ENCODE data around the gene ROBO1. TPM values are rescaled to one million over a fixed set of nuclear protein-coding genes. Genes with fewer than 3 reads are reported as not detected.
"Not testable (repeated sequence)": the region's sequence is repeated elsewhere in the genome, so short reads cannot be mapped to it uniquely, and the experiment has no call there.

The ROBO1 gene
- total RNA-seq, 4 donors from 2014 or later: 25.0 to 42.6 (median 35.7) TPM

DNA sequence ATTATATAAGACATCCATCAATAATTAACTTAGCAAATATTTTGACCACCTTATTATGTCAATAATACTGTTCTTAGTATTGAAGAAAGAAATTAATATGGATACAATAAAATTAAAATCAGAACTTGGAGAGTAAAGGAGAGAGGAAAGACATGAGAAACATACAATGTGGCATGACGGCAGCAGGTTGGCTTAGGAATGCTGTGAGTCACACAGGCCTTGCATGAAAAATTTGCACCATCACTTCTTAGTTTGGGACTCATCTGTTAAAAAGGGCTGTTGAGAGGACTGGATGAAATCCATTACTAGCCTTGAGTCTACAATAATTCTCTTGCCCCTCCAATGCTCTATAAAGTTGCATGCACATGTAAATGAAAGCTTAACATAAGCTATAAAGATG is 880.8 kb downstream of the ROBO1 start:
- H3K9me3 ChIP-seq: no peaks in the 10 kb centered on the region
- no peaks in the 10 kb centered on the region for H3K27me3 ChIP-seq
- H3K4me3 ChIP-seq: no peak overlapping the region
- H3K36me3 ChIP-seq: no peaks in the 10 kb centered on the region
- peaks cover 0 to 27% (median 5%) of the 10 kb centered on the region in 3 donors for H3K4me1 ChIP-seq
- no peak for DNase-seq
- 35 to 45% methylated on average over 1 of the region's 1 CpG for WGBS, 2 donors
- H3K27ac ChIP-seq: no peak overlapping the region
- intact Hi-C loops (cut with DNase I): no loop called here
- no peak for TF ChIP-seq POLR2A (IDR thresholded peaks at IDR 0.05)
- TF ChIP-seq, protein P1, sequence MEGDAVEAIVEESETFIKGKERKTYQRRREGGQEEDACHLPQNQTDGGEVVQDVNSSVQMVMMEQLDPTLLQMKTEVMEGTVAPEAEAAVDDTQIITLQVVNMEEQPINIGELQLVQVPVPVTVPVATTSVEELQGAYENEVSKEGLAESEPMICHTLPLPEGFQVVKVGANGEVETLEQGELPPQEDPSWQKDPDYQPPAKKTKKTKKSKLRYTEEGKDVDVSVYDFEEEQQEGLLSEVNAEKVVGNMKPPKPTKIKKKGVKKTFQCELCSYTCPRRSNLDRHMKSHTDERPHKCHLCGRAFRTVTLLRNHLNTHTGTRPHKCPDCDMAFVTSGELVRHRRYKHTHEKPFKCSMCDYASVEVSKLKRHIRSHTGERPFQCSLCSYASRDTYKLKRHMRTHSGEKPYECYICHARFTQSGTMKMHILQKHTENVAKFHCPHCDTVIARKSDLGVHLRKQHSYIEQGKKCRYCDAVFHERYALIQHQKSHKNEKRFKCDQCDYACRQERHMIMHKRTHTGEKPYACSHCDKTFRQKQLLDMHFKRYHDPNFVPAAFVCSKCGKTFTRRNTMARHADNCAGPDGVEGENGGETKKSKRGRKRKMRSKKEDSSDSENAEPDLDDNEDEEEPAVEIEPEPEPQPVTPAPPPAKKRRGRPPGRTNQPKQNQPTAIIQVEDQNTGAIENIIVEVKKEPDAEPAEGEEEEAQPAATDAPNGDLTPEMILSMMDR (IDR thresholded peaks at IDR 0.05): no peak

DNA sequence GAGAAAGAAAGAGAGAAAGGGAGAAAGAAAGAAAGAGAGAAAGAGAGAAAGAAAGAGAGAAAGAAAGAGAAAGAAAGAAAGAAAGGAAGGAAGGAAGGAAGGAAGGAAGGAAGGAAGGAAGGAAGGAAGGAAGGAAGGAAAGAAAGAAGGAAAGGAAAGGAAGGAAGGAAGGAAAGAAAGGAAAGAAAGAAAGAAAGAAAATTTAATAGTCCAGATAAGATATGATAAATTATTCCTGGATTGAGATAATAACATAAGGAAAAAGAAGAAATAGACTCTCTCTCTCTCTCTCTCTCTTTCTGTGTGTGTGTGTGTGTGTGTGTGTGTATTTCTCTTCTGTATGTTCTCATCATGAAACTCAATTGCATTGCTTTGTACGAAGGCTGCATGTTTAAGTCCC is 883.2 kb downstream of the ROBO1 start:
- peaks cover 0 to 27% (median 5%) of the 10 kb centered on the region in 3 donors for H3K4me1 ChIP-seq
- H3K36me3 ChIP-seq; H3K27ac ChIP-seq; H3K9me3 ChIP-seq; H3K4me3 ChIP-seq; DNase-seq; H3K27me3 ChIP-seq; intact Hi-C loops (cut with DNase I): not testable (repeated sequence)
- WGBS, 2 donors: 62 to 90% methylated on average over 1 of the region's 1 CpG

DNA sequence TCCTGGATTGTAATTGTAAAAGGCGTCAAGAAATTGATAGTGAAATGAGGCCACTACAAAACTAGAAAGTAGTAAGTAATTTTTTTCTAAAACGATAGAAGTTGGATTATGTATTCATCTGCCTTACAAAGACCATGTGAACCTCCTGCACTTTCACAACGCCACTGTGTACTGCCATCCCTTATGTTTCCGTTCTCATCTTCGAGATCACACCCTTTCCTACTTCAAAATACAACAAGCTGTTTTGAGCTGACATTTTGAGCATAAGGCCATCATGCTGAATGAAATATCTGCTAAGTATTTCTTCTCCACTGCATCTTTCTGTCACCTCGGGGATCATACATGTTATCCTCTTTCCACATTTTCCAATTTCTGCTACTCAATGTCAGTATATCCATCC is 885.5 kb downstream of the ROBO1 start:
- WGBS, 2 donors: 90 to 92% methylated on average over 6 of the region's 6 CpGs
- no peaks in the 10 kb centered on the region for H3K9me3 ChIP-seq
- intact Hi-C loops (cut with DNase I): no loop called here
- peaks cover 0 to 5% (median 3%) of the 10 kb centered on the region in 3 donors for H3K4me1 ChIP-seq
- no peaks in the 10 kb centered on the region for H3K27me3 ChIP-seq
- H3K36me3 ChIP-seq: no peaks in the 10 kb centered on the region
- no peak for DNase-seq
- H3K4me3 ChIP-seq: no peak overlapping the region
- H3K27ac ChIP-seq: no peak overlapping the region
- no peak for TF ChIP-seq POLR2A (IDR thresholded peaks at IDR 0.05)
- TF ChIP-seq, protein P1 (IDR thresholded peaks at IDR 0.05): no peak

DNA sequence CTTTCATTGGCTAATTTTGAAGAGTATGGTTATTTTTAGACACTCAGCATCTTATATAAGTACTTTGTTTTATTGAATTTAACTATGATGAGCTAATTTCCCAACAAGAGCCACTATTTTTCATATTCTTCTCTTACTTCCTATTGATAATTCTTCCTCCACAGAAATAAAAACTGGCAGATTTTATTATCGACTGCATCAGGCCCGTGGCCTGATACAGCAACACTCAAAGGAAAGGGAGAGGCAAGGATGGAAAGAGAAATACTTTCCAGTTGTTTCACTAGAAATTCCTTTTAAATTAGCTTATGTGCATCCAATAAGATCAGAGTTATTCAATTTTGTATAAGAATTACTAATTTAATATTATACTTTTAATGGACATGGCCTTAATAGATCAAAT is 886.3 kb downstream of the ROBO1 start:
- H3K4me1 ChIP-seq: no peaks in the 10 kb centered on the region
- H3K27me3 ChIP-seq: no peaks in the 10 kb centered on the region
- WGBS, 2 donors: 79 to 80% methylated on average over 2 of the region's 2 CpGs
- no peak overlapping the region for H3K4me3 ChIP-seq
- H3K9me3 ChIP-seq: no peaks in the 10 kb centered on the region
- no peak for DNase-seq
- no peak for TF ChIP-seq POLR2A (IDR thresholded peaks at IDR 0.05)
- TF ChIP-seq, protein P1 (IDR thresholded peaks at IDR 0.05): no peak
- peak overlapping the region in 1 of 4 donors; percentile 15 for H3K27ac ChIP-seq
- H3K36me3 ChIP-seq: no peaks in the 10 kb centered on the region
- intact Hi-C loops (cut with DNase I): no loop called here

DNA sequence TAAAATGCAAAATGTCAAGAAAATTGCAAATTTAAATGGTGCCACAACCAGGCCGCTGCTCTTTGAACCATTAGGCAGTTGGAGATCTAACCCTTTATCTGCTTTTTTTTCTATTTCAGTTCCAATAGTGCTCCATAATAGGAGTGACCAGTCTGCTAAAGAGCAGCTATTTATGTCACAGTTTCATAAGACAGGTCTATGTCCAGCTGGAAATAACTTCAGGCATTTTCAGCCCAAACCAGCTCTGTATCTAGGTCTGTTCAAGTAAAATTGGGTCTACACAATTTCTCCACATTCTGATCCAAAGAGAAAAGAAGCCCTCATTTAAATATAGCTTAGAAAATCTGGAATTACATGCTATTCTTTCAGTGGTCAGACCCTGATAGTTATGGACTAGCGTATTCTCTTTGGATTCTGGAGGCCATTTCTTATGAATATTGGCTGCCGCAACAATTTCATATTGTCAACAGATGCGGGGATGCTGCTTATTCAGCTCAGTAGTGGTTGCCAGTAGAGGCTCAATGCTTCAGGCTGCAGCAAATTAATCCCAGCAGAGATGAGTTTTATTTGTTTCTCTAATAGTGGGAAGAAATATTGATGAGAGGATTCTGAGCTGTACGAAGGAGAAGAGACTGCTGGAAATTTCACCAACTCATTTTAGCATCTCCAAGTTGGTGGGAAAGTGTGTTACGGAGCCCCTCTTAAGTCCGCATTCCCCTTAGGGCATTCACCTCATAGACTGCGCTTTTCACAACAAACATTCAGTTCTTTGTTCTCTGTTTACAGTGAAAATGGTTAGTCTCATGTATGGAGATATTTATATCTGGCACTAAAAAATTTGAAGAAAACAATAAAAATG is 887.0 kb downstream of the ROBO1 start:
- H3K9me3 ChIP-seq: no peaks in the 10 kb centered on the region
- TF ChIP-seq POLR2A (IDR thresholded peaks at IDR 0.05): no peak
- TF ChIP-seq, protein P1 (IDR thresholded peaks at IDR 0.05): no peak
- intact Hi-C loops (cut with DNase I): no loop called here
- H3K4me3 ChIP-seq: no peak overlapping the region
- H3K27me3 ChIP-seq: no peaks in the 10 kb centered on the region
- H3K36me3 ChIP-seq: no peaks in the 10 kb centered on the region
- H3K4me1 ChIP-seq: no peaks in the 10 kb centered on the region
- no peak for DNase-seq
- peak overlapping the region in 1 of 4 donors; percentile 15 for H3K27ac ChIP-seq
- WGBS, 2 donors: 65 to 76% methylated on average over 8 of the region's 8 CpGs
